T-cell (primary cell): ENCODE data around the gene CPT2. TPM values are rescaled to one million over a fixed set of nuclear protein-coding genes. Genes with fewer than 3 reads are reported as not detected.

Experiments
- ATAC-seq, 4 experiments: fragments of 200-7000 bp in 3 of 4; fragments of 150-1000 bp in 1 of 4; cut with Tn5 transposase; replicated peaks in 1 of 4; 1 replicate in 3 of 4; 2 replicates in 1 of 4; pipeline ENCODE4 v1.10.0; 2021; ENCODE audit warnings: moderate library complexity in 3 of 4, mild to moderate bottlenecking in 2 of 4, moderate number of reproducible peaks in 1 of 4
- CTCF ChIA-PET, 2 donors: fragments of 300-600 bp; sonication (Branson Sonifier 250); formaldehyde crosslinking; loops; one replicate each; lab custom pipeline; 2022; ENCODE audit warnings: antibody characterized with exemption in 2 of 2; lab: Charles Lee
- POLR2A ChIA-PET, 2 donors: fragments of 300-600 bp; sonication (Branson Sonifier 250); formaldehyde crosslinking; loops; one replicate each; lab custom pipeline; 2022; ENCODE audit warnings: antibody characterized with exemption in 2 of 2; lab: Charles Lee
- DNase-seq, 35 experiments: peaks; one replicate each; pipeline versions ENCODE4 v3.0.0 to v3.0.0-alpha.2; 2013 to 2023
- H3K27ac ChIP-seq: one replicate; pipeline ENCODE4 v1.5.1; 2013; ENCODE audit warnings: low read length
- H3K27me3 ChIP-seq, 2 experiments: replicated peaks in 1 of 2; 1 replicate in 1 of 2; 2 replicates in 1 of 2; pipeline versions ENCODE4 v1.6.1 to v1.7.0; 2013; ENCODE audit warnings: low read length in 1 of 2, mixed read lengths in 1 of 2; ENCODE audit not compliant: control insufficient read depth in 2 of 2, insufficient read depth in 2 of 2; ENCODE audit errors: extremely low read depth in 1 of 2
- H3K36me3 ChIP-seq, 2 donors: 1 replicate in 1 of 2; 2 replicates in 1 of 2; pipeline versions ENCODE4 v1.6.1 to v1.7.0; 2013; ENCODE audit warnings: low read length in 1 of 2; ENCODE audit not compliant: control insufficient read depth in 2 of 2, insufficient read depth in 1 of 2; ENCODE audit errors: extremely low read depth in 1 of 2
- H3K4me1 ChIP-seq, 2 experiments: 1 replicate in 1 of 2; 2 replicates in 1 of 2; pipeline versions ENCODE4 v1.6.1 to v1.7.0; 2013; ENCODE audit warnings: low read length in 2 of 2, mixed read lengths in 1 of 2; ENCODE audit not compliant: insufficient read depth in 2 of 2, control insufficient read depth in 1 of 2; ENCODE audit errors: extremely low read depth in 1 of 2
- H3K4me3 ChIP-seq, 2 donors: 1 replicate in 1 of 2; 2 replicates in 1 of 2; pipeline versions ENCODE4 v1.5.1 to v1.7.0; 2013; ENCODE audit warnings: mild to moderate bottlenecking in 2 of 2, low read length in 1 of 2, moderate library complexity in 1 of 2; ENCODE audit not compliant: control insufficient read depth in 1 of 2; ENCODE audit errors: extremely low read depth in 1 of 2
- H3K9me3 ChIP-seq: 2 replicates; pipeline ENCODE4 v1.7.0; 2013
- H3K27ac Mint-ChIP-seq, 2 donors: one replicate each; pipeline ENCODE4 v1.8.0; 2020 to 2021; ENCODE audit warnings: mild to moderate bottlenecking in 2 of 2, mixed read lengths in 2 of 2
- H3K27me3 Mint-ChIP-seq, 2 donors: one replicate each; pipeline ENCODE4 v1.8.0; 2021 to 2022; ENCODE audit warnings: mixed read lengths in 2 of 2
- H3K36me3 Mint-ChIP-seq: one replicate; pipeline ENCODE4 v1.8.0; 2021; ENCODE audit warnings: mixed read lengths
- H3K4me1 Mint-ChIP-seq, 3 donors: one replicate each; pipeline ENCODE4 v1.8.0; 2020 to 2022; ENCODE audit warnings: mixed read lengths in 3 of 3, mild to moderate bottlenecking in 1 of 3
- H3K4me3 Mint-ChIP-seq, 3 donors: one replicate each; pipeline ENCODE4 v1.8.0; 2020 to 2022; ENCODE audit warnings: mild to moderate bottlenecking in 3 of 3, mixed read lengths in 3 of 3, moderate library complexity in 3 of 3
- H3K9me3 Mint-ChIP-seq, 3 donors: one replicate each; pipeline ENCODE4 v1.8.0; 2020 to 2022; ENCODE audit warnings: mixed read lengths in 3 of 3
- WGBS: methylation state at CpG from one replicate; pipeline ENCODE4 v1.1.5; 2013; ENCODE audit warnings: missing lambda C conversion rate; ENCODE audit not compliant: insufficient coverage; 5-methylcytosine and 5-hydroxymethylcytosine counted together
- total RNA-seq, 35 experiments: library from RNA in 6 of 35; stranded (reverse) in 6 of 35; fragments of 120-200 nt in 1 of 35; gene quantifications; one replicate each; pipeline versions ENCODE4 v1.2.1 to v1.2.4 and lab custom pipeline; 2013 to 2026

CPT2 gene
- total RNA-seq (10 to 100 TPM in 4 of 5 donors, 1 to 10 TPM in 1; 9.4 to 17.5 (median 15.9) TPM), total RNA-seq (lab: John Stamatoyannopoulos, UW) (4.9 to 33.4 (median 14.1) reads per million in 29 experiments)
- total RNA-seq (2013) = 15.6 TPM

- H3K27ac ChIP-seq = peak within 1 kb of the TSS; percentile 91
- Mint-ChIP-seq H3K27me3 (no peaks in the 10 kb centered on the region), H3K27ac (peak within 1 kb of the TSS; percentile 98 to 99), H3K4me1 (peaks cover 27 to 44% (median 42%) of the 10 kb centered on the region in 3 donors), H3K9me3 (no peaks in the 10 kb centered on the region), H3K36me3 (peaks cover 23% of the 10 kb centered on the region), H3K4me3 (peak within 1 kb of the TSS; percentile 96 to 98 (median 96))
- peak; percentile 80 to 95 (median 90) for DNase-seq
- H3K4me1 ChIP-seq = peaks cover 2 to 22% of the 10 kb centered on the region in 2 experiments
- POLR2A ChIA-PET = interaction anchor here in 1 of 2 donors (0.6 to 0.8 kb wide), 3 partner anchors 38 to 558 kb away, joined by 3 to 4 read pairs (median 3); no protein-coding TSS in a partner anchor
- WGBS = under 1% methylated on average over 55 of the region's 57 CpGs
- peak within 1 kb of the TSS; percentile 75 to 76 for H3K4me3 ChIP-seq
- H3K9me3 ChIP-seq = no peaks in the 10 kb centered on the region
- no peaks in the 10 kb centered on the region for H3K27me3 ChIP-seq
- CTCF ChIA-PET = interaction anchor here in 1 of 2 donors (0.6 to 1.0 kb wide), 3 partner anchors 11 to 539 kb away, joined by 3 read pairs; no protein-coding TSS in a partner anchor
- peak; percentile 98 for ATAC-seq
- H3K36me3 ChIP-seq = peaks cover 0 to 11% of the 10 kb centered on the region in 2 donors
These were observed at the start of gene CPT2 for GRCh38 chr1:53196485-53197290. TSS of gene CPT2 (plus strand) at chr1:53196824. CDS start at chr1:53196944, 120 bp downstream.

DNA sequence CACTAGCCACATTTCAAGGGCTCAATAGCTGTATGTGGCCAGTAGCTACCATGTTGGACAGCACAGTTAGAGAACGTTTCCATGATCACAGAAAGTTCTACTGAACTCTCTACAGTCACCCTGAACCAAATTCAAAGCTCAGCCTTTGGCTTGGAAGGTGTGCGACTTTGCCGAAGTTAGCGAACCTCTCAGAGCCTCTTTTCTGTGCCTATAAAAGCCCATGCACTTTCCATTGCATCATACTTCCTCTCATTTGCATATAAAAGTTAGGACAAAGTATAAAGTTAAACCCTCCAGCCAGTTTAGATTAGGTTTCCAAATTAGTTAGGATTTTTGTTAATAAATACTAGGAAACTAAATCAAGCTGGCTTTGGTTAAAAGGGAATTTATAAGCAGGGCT, 49.5 kb upstream of the CPT2 start:
- Mint-ChIP-seq H3K36me3 (no peaks in the 10 kb centered on the region), H3K27ac (no peak overlapping the region), H3K9me3 (no peaks in the 10 kb centered on the region), H3K4me1 (no peaks in the 10 kb centered on the region), H3K4me3 (no peak overlapping the region), H3K27me3 (no peaks in the 10 kb centered on the region)
- 33% methylated on average over 1 of the region's 4 CpGs for WGBS
- DNase-seq (no peak), ATAC-seq (no peak)
- Histone ChIP-seq H3K4me1 (no peaks in the 10 kb centered on the region), H3K9me3 (no peaks in the 10 kb centered on the region), H3K27me3 (peaks cover 0 to 4% of the 10 kb centered on the region in 2 experiments), H3K27ac (no peak overlapping the region), H3K4me3 (no peak overlapping the region), H3K36me3 (no peaks in the 10 kb centered on the region)
- ChIA-PET POLR2A (no interaction called here), CTCF (no interaction called here)

DNA sequence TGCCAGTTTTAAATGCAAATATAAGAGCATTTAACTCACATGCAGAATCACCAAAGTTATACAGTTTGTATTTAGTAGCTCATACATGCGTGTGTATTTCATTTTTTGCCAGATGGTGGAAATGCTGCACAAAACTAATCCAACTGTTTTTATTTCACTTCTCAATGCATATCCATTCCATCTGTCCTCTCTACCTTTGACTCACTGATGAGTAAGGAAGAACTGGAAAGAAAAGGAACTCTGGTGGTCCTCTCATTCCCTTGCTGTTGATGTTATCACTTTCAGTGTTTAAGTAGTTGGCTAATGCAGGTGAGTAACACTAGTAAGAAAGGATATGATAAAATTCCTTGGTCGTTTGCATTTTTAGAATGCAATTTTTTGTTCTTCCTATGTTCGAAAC, 48.5 kb upstream of the CPT2 start:
- Histone ChIP-seq H3K9me3 (no peaks in the 10 kb centered on the region), H3K27ac (no peak overlapping the region), H3K4me1 (no peaks in the 10 kb centered on the region), H3K27me3 (no peaks in the 10 kb centered on the region), H3K36me3 (no peaks in the 10 kb centered on the region), H3K4me3 (no peak overlapping the region)
- CTCF ChIA-PET = interaction anchor here in 1 of 2 donors (0.6 kb wide), 1 partner anchor 1357 kb away, joined by 3 read pairs; no protein-coding TSS in a partner anchor
- H3K4me3 Mint-ChIP-seq = no peak overlapping the region
- no peak overlapping the region for H3K27ac Mint-ChIP-seq
- peaks cover 0 to 3% of the 10 kb centered on the region in 2 donors for H3K27me3 Mint-ChIP-seq
- no peaks in the 10 kb centered on the region for H3K36me3 Mint-ChIP-seq
- DNase-seq = no peak
- POLR2A ChIA-PET = interaction anchor here in 1 of 2 donors (0.6 kb wide), 1 partner anchor 11 kb away, joined by 3 read pairs; no protein-coding TSS in a partner anchor
- no peak for ATAC-seq
- WGBS = no CpG with 5 or more reads among the region's 3 CpGs
- H3K4me1 Mint-ChIP-seq = no peaks in the 10 kb centered on the region
- no peaks in the 10 kb centered on the region for H3K9me3 Mint-ChIP-seq

DNA sequence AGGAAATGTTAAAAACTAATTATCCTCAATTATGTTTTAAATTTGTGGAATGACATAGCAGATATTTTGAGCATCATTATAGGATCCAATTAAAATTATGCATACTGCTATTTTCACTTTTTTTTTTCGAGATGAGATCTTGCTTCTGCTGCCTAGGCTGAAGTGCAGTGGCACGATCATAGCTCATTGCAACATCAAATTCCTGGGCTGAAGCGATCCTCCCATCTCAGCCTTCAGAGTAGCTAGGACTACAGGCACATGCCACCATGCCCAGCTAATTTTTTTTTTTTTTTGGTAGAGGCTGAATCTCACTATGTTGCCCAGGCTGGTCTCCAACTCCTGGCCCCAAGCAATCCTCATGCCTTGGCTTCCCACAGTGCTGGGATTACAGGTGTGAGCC, 42.9 kb upstream of the CPT2 start:
- POLR2A ChIA-PET = no interaction called here
- H3K4me1 ChIP-seq = no peaks in the 10 kb centered on the region
- Mint-ChIP-seq H3K4me3 (no peak overlapping the region), H3K27me3 (peaks cover 0 to 5% of the 10 kb centered on the region in 2 donors), H3K27ac (no peak overlapping the region), H3K4me1 (no peaks in the 10 kb centered on the region), H3K9me3 (no peaks in the 10 kb centered on the region), H3K36me3 (no peaks in the 10 kb centered on the region)
- no peak for DNase-seq
- no peak for ATAC-seq
- CTCF ChIA-PET = no interaction called here
- no peak overlapping the region for H3K27ac ChIP-seq
- H3K36me3 ChIP-seq = no peaks in the 10 kb centered on the region
- no peak overlapping the region for H3K4me3 ChIP-seq
- H3K27me3 ChIP-seq = peaks cover 0 to 4% of the 10 kb centered on the region in 2 experiments
- H3K9me3 ChIP-seq = no peaks in the 10 kb centered on the region
- WGBS = 83% methylated on average over 1 of the region's 3 CpGs

DNA sequence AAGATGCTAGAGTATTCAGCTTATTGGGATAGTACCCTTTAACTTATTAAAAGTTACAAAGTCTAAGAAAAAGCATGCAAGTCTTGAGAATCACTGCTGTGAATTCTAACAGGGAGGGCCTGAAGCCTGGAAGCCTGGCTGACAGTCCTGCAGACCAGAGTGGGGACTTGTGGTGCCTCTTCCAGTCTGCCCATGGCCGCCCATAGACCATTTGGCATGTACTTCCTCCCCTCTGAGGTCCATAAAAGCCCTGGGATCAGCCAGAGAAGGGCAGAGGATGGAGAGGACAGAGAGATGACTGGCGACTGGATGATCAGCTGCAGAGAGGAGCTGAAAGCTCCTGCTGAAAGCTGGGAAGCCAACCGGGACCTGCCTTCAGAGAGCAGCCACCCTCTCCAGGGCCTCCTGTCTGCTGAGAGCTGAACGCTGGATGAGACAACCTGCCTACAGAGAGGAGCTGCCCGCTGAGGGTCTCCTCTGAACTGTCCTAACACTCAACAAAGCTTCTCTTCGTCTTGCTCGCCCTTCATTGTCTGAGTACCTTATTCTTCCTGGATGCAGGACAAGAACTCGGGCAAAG, 41.7 kb upstream of the CPT2 start:
- ATAC-seq (no peak), DNase-seq (no peak)
- no peaks in the 10 kb centered on the region for H3K9me3 ChIP-seq
- no peaks in the 10 kb centered on the region for H3K4me1 Mint-ChIP-seq
- no peaks in the 10 kb centered on the region for H3K36me3 ChIP-seq
- no peaks in the 10 kb centered on the region for H3K9me3 Mint-ChIP-seq
- no peak overlapping the region for H3K4me3 ChIP-seq
- ChIA-PET CTCF (no interaction called here), POLR2A (no interaction called here)
- no peaks in the 10 kb centered on the region for H3K4me1 ChIP-seq
- H3K36me3 Mint-ChIP-seq = no peaks in the 10 kb centered on the region
- peaks cover 0 to 5% of the 10 kb centered on the region in 2 donors for H3K27me3 Mint-ChIP-seq
- no peak overlapping the region for H3K27ac ChIP-seq
- 86% methylated on average over 4 of the region's 8 CpGs for WGBS
- peaks cover 0 to 4% of the 10 kb centered on the region in 2 experiments for H3K27me3 ChIP-seq
- H3K4me3 Mint-ChIP-seq = no peak overlapping the region
- no peak overlapping the region for H3K27ac Mint-ChIP-seq

DNA sequence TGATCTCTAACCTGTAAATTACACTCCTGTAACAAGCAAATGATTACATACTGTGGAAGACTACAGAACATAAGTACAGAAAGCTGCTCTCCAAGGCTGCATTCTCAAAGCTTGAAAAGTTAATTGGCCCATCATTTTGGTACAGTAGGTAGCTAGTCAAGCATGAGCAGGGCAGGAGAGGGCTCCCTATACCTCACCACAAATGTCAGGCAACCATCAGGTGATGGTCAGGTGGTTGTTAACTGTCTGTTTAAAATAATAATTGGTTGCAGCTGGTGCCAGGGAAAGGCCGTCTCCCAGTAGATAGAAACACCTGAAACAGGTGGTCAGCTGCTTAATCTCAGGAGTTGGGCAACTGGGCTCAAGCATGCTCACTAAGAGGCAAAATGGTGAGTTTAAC, 41.1 kb upstream of the CPT2 start:
- Histone ChIP-seq H3K4me3 (no peak overlapping the region), H3K4me1 (no peaks in the 10 kb centered on the region), H3K27me3 (peaks cover 0 to 4% of the 10 kb centered on the region in 2 experiments), H3K9me3 (no peaks in the 10 kb centered on the region), H3K27ac (no peak overlapping the region), H3K36me3 (no peaks in the 10 kb centered on the region)
- Mint-ChIP-seq H3K4me1 (no peaks in the 10 kb centered on the region), H3K27ac (no peak overlapping the region), H3K9me3 (no peaks in the 10 kb centered on the region), H3K27me3 (peaks cover 0 to 5% of the 10 kb centered on the region in 2 donors), H3K4me3 (no peak overlapping the region), H3K36me3 (no peaks in the 10 kb centered on the region)
- ChIA-PET CTCF (no interaction called here), POLR2A (no interaction called here)
- 92% methylated on average over 1 of the region's 1 CpG for WGBS
- ATAC-seq (no peak), DNase-seq (no peak)
